GM21360 (cell line): ENCODE measurements around the gene ABHD14A.
A peak's percentile ranks its signal among the peaks of the same experiment; 100 is the strongest.
"Not testable (repeated sequence)": the region's sequence is repeated elsewhere in the genome, so short reads cannot be mapped to it uniquely, and the experiment has no call there.

ENCODE experiments used
- ATAC-seq: cut with Tn5 transposase; IDR thresholded peaks from one replicate; pipeline ENCODE4 v1.9.1; 2021; ENCODE audit warnings: mild to moderate bottlenecking, moderate library complexity; ENCODE audit not compliant: unreplicated experiment

The ABHD14A gene

GRCh38 chr3:51974963-51975851 lies at the start of gene ABHD14A:
Gene ABHD14A (plus strand): TSS chr3:51975064. CDS start chr3:51975136, 72 bp downstream.
- peak; percentile 42 for ATAC-seq

GRCh38 chr3:51927061-51927977 lies 47.5 kb upstream of the ABHD14A start:
- no peak for ATAC-seq

GRCh38 chr3:51928438-51928837 lies 46.4 kb upstream of the ABHD14A start:
- ATAC-seq: no peak

GRCh38 chr3:51928981-51929380 lies 45.9 kb upstream of the ABHD14A start:
- not testable (repeated sequence) for ATAC-seq

- no peak for ATAC-seq
Observed at GRCh38 chr3:51929420-51930003, 45.4 kb upstream of the ABHD14A start.

- no peak for ATAC-seq
Observed at GRCh38 chr3:51930439-51930838, 44.4 kb upstream of the ABHD14A start.

- no peak for ATAC-seq
Observed at GRCh38 chr3:51931756-51932155, 43.1 kb upstream of the ABHD14A start.

- no peak for ATAC-seq
Observed at GRCh38 chr3:51932471-51933370, 42.1 kb upstream of the ABHD14A start.

GRCh38 chr3:51933471-51934138 lies 41.3 kb upstream of the ABHD14A start:
- no peak for ATAC-seq

GRCh38 chr3:51934139-51934850 lies 40.6 kb upstream of the ABHD14A start:
- ATAC-seq: no peak

GRCh38 chr3:51934991-51935885 lies 39.6 kb upstream of the ABHD14A start:
- no peak for ATAC-seq

GRCh38 chr3:51935886-51936755 lies 38.7 kb upstream of the ABHD14A start:
- ATAC-seq: no peak

GRCh38 chr3:51937014-51937413 lies 37.9 kb upstream of the ABHD14A start:
- ATAC-seq: no peak

GRCh38 chr3:51937611-51938450 lies 37.0 kb upstream of the ABHD14A start:
- no peak for ATAC-seq

GRCh38 chr3:51938780-51939425 lies 36.0 kb upstream of the ABHD14A start:
- ATAC-seq: no peak
